ENCODE results near the gene RLF. TPM values are rescaled to one million over a fixed set of nuclear protein-coding genes. Genes with fewer than 3 reads are reported as not detected.

RLF gene
- total RNA-seq, 2 experiments from 2014 or later = 42.7 to 44.8 TPM

DNA sequence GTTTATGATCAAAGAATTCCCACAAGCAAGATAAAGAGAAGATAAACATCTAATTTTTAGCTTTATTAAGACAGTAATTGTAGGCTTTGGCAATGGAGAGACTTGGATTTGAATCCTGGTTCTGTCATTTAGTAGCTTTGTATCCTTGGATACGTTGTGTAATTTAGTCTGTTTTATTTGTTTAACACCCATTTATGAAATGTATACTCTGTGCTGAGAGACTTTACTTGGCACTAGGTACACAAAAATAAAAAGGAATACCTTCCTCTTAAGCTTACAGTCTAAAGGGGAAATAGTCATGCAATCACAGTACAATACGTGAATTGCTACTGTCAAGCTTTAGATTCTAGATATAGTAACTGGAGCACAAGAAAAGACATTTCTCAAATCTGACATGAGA is 120.7 kb downstream of the RLF start:
- H3K4me3 ChIP-seq (ENCODE audit: low read length) = no peak overlapping the region
- TF ChIP-seq, protein P1, sequence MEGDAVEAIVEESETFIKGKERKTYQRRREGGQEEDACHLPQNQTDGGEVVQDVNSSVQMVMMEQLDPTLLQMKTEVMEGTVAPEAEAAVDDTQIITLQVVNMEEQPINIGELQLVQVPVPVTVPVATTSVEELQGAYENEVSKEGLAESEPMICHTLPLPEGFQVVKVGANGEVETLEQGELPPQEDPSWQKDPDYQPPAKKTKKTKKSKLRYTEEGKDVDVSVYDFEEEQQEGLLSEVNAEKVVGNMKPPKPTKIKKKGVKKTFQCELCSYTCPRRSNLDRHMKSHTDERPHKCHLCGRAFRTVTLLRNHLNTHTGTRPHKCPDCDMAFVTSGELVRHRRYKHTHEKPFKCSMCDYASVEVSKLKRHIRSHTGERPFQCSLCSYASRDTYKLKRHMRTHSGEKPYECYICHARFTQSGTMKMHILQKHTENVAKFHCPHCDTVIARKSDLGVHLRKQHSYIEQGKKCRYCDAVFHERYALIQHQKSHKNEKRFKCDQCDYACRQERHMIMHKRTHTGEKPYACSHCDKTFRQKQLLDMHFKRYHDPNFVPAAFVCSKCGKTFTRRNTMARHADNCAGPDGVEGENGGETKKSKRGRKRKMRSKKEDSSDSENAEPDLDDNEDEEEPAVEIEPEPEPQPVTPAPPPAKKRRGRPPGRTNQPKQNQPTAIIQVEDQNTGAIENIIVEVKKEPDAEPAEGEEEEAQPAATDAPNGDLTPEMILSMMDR (IDR thresholded peaks at IDR 0.05) = no peak

More for the DNA sequence above, 120.7 kb downstream of the RLF start:
- intact Hi-C loops (cut with DNase I, micrococcal nuclease) = loop anchor here in 1 of 2 experiments (2.0 kb wide), 1 partner anchor 57 kb away; no protein-coding TSS in a partner anchor
- DNase-seq = no peak
- H3K4me1 Mint-ChIP-seq (ENCODE audit: low read depth) = no peaks in the 10 kb centered on the region
- Histone ChIP-seq H3K36me3 (ENCODE audit: insufficient read depth, low read length) (peaks cover 26% of the 10 kb centered on the region), H3K27ac (ENCODE audit: low read depth in 1 of 2, low read length in 2 of 2) (no peak overlapping the region), H3K4me1 (ENCODE audit: insufficient read depth, low read length) (no peaks in the 10 kb centered on the region), H3K9me3 (ENCODE audit: control insufficient read depth in 1 of 2, insufficient read depth in 1 of 2, low read length in 2 of 2) (no peaks in the 10 kb centered on the region), H3K27me3 (ENCODE audit: control insufficient read depth in 1 of 2, insufficient read depth in 2 of 2, low read length in 2 of 2) (no peaks in the 10 kb centered on the region)
- ATAC-seq (ENCODE audit: poor library complexity) = no peak
- no peak overlapping the region for H3K27ac Mint-ChIP-seq
- POLR2A ChIA-PET = no interaction called here
- H3K36me3 Mint-ChIP-seq (ENCODE audit: low read depth) = peaks cover 54% of the 10 kb centered on the region
- CTCF ChIA-PET = interaction anchor here (1.4 to 1.6 kb wide), 3 partner anchors 57 to 138 kb away, joined by 3 to 7 read pairs (median 5); no protein-coding TSS in a partner anchor
- no peaks in the 10 kb centered on the region for H3K9me3 Mint-ChIP-seq
- H3K4me3 Mint-ChIP-seq = no peak overlapping the region
- no peaks in the 10 kb centered on the region for H3K27me3 Mint-ChIP-seq

Other genes starting within 250 kb of the RLF start
- 1 to 10 TPM; 2.5 to 2.7 TPM for gene MFSD2A, start 206.2 kb upstream of the RLF start, total RNA-seq
- gene CAP1, start 120.7 kb upstream of the RLF start, total RNA-seq = 100 to 1,000 TPM; 121 to 126 TPM
- 10 to 100 TPM; 31.9 to 34.5 TPM for gene PPT1, start 64.1 kb upstream of the RLF start, total RNA-seq
- gene TMCO2, start 86.5 kb downstream of the RLF start, total RNA-seq = not detected
- 1 to 10 TPM; 8.7 to 8.8 TPM for gene ZMPSTE24, start 96.8 kb downstream of the RLF start, total RNA-seq
- gene COL9A2, start 155.9 kb downstream of the RLF start, total RNA-seq = 1 to 10 TPM; 2.4 to 3.0 TPM
- 100 to 1,000 TPM; 214 to 216 TPM for gene SMAP2, start 212.3 kb downstream of the RLF start, total RNA-seq

Measured in CD4-positive, alpha-beta T cell (primary cell).